Type B pancreatic cell (in vitro differentiated cells): ENCODE results near the gene DNAJC21. TPM values are rescaled to one million over a fixed set of nuclear protein-coding genes. Genes with fewer than 3 reads are reported as not detected.

Source experiments
- DNase-seq: peaks from one replicate; pipeline ENCODE4 v3.0.0; 2021; ENCODE audit warnings: mixed read lengths; ENCODE audit not compliant: unreplicated experiment; ENCODE audit errors: extremely low spot score
- H3K27ac Mint-ChIP-seq: 2 replicates; pipeline ENCODE4 v1.8.0; 2021; ENCODE audit warnings: mild to moderate bottlenecking, mixed read lengths
- H3K27me3 Mint-ChIP-seq: 2 replicates; pipeline ENCODE4 v1.8.0; 2021; ENCODE audit warnings: mixed read lengths
- H3K36me3 Mint-ChIP-seq: 2 replicates; pipeline ENCODE4 v1.8.0; 2021; ENCODE audit warnings: mixed read lengths
- H3K4me1 Mint-ChIP-seq: one replicate; pipeline ENCODE4 v1.8.0; 2021; ENCODE audit warnings: mixed read lengths; ENCODE audit not compliant: unreplicated experiment
- H3K4me3 Mint-ChIP-seq: 2 replicates; pipeline ENCODE4 v1.8.0; 2021; ENCODE audit warnings: mild to moderate bottlenecking, mixed read lengths
- H3K9me3 Mint-ChIP-seq: 2 replicates; pipeline ENCODE4 v1.8.0; 2021; ENCODE audit warnings: mixed read lengths
- total RNA-seq: library from RNA; stranded (reverse); gene quantifications from 2 replicates; pipeline ENCODE4 v1.2.1, GENCODE V29; 2021; ENCODE audit warnings: low replicate concordance
- TF ChIP-seq, protein P1 (sequence below): fragments of 200-600 bp; sonication (generic); conservative IDR thresholded peaks from 2 replicates; pipeline ENCODE4 v1.5.0; 2021; ENCODE audit warnings: antibody characterized with exemption, mild to moderate bottlenecking

DNAJC21 gene
- total RNA-seq, 1 donor from 2014 or later = 46.6 TPM

DNA sequence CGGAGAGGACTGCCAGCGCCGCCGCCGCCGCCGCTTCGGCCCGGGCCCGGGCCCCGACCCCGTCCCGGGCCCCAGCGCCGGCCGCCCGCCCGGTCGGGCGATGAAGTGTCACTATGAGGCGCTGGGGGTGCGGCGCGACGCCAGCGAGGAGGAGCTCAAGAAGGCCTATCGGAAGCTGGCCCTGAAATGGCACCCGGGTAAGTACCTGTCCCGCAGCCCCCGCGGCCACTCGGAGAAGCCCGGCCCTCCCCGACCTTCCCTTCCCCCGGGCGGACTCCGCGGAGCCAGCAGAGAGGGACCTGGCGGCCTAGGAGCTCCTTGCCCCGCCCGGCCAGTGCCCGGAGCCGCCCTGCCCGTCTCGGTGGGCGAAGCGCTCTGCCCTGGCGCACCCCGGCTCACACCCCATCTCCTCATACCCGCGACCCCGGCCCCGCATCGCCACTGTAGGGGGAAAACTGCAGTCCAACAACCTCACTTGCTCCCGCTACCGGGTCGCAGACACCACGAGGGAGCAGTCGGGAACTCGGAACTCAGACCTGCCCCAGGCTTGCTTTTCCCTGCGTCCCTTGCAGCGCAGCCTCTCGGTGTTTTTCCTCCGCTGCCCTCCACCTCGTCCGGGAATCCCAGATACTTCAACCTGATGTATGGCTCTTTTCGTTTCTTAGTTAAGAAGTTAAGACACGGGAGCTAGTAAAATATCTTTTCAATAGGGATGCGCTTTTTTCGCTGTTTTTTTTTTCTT, 532 bp downstream of the DNAJC21 start:
- Mint-ChIP-seq H3K4me3 (peak overlapping the region; percentile 99), H3K27ac (peak overlapping the region; percentile 98), H3K36me3 (peaks cover 14% of the 10 kb centered on the region), H3K27me3 (no peaks in the 10 kb centered on the region), H3K4me1 (peaks cover 17% of the 10 kb centered on the region), H3K9me3 (no peaks in the 10 kb centered on the region)
- peak; percentile 84 for DNase-seq
- TF ChIP-seq, protein P1, sequence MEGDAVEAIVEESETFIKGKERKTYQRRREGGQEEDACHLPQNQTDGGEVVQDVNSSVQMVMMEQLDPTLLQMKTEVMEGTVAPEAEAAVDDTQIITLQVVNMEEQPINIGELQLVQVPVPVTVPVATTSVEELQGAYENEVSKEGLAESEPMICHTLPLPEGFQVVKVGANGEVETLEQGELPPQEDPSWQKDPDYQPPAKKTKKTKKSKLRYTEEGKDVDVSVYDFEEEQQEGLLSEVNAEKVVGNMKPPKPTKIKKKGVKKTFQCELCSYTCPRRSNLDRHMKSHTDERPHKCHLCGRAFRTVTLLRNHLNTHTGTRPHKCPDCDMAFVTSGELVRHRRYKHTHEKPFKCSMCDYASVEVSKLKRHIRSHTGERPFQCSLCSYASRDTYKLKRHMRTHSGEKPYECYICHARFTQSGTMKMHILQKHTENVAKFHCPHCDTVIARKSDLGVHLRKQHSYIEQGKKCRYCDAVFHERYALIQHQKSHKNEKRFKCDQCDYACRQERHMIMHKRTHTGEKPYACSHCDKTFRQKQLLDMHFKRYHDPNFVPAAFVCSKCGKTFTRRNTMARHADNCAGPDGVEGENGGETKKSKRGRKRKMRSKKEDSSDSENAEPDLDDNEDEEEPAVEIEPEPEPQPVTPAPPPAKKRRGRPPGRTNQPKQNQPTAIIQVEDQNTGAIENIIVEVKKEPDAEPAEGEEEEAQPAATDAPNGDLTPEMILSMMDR = peak; percentile 14

DNA sequence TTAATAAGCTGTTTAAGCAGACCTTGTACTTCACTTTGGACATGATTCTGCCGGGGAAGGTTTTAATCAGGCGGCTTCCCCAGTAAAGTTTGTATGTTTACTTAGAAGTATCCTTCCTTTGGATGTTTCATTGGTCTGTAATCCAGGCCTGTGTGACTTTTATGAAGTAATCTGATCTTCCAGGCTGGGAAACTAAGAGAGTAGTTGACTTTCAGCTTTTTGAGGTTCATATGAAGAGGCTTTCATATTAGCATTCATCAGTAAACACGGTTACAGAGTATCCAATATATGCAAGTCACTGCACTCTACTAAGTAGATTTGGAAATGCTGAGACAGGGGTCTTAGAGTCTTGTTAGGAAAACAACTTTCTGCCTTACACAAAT, 1.1 kb downstream of the DNAJC21 start:
- H3K36me3 Mint-ChIP-seq = peaks cover 14% of the 10 kb centered on the region
- H3K4me3 Mint-ChIP-seq = peak overlapping the region; percentile 99
- TF ChIP-seq, protein P1 = peak; percentile 6
- peaks cover 17% of the 10 kb centered on the region for H3K4me1 Mint-ChIP-seq
- no peak for DNase-seq
- H3K9me3 Mint-ChIP-seq = no peaks in the 10 kb centered on the region
- H3K27ac Mint-ChIP-seq = peak overlapping the region; percentile 98
- H3K27me3 Mint-ChIP-seq = no peaks in the 10 kb centered on the region

DNA sequence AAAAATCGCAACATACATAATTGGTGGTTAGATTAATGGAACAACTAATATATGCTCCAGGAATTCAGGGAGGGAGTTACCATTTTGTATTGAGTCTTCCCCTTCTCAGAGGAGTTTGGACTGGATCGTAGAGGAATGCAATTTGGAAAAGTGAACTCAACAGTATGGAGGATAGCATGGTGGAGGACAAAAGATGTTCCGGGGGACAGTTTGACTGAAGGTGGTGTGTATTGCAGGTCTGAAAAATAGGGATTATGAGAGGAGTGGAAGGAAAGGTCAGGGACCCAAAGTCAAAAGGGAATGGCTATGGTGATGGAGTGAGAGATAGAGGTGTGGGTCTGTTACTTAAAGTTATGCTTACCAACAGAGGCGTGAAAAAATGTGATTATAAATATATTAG, 1.5 kb downstream of the DNAJC21 start:
- peaks cover 16% of the 10 kb centered on the region for H3K36me3 Mint-ChIP-seq
- peaks cover 17% of the 10 kb centered on the region for H3K4me1 Mint-ChIP-seq
- H3K27me3 Mint-ChIP-seq = no peaks in the 10 kb centered on the region
- TF ChIP-seq, protein P1 = no peak
- peak overlapping the region; percentile 99 for H3K4me3 Mint-ChIP-seq
- no peaks in the 10 kb centered on the region for H3K9me3 Mint-ChIP-seq
- no peak for DNase-seq
- peak overlapping the region; percentile 98 for H3K27ac Mint-ChIP-seq

DNA sequence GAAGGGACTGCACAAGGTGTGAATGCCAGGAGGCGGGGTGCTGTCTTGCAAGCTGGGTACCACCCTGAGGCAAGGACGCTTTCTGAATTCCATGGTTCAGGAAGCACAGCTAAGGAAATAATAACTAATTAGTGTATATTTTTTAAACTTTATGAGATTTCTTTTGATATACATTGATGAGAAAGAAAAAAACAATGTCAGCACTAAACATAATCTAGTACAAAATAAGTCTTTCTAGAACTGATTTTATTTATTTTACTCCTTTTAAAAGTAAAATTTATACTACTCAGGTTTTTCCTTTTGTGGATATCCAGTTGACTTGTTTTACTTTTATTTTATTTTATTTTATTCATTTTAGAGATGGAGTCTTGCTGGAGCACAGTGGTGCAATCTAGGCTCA, 3.6 kb downstream of the DNAJC21 start:
- DNase-seq = no peak
- Mint-ChIP-seq H3K27ac (no peak overlapping the region), H3K4me3 (no peak overlapping the region), H3K9me3 (no peaks in the 10 kb centered on the region), H3K36me3 (peaks cover 23% of the 10 kb centered on the region), H3K27me3 (no peaks in the 10 kb centered on the region), H3K4me1 (peaks cover 17% of the 10 kb centered on the region)
- TF ChIP-seq, protein P1 = no peak

GRCh38 chr5:34941936-34942335, 12.6 kb downstream of the DNAJC21 start:
- no peaks in the 10 kb centered on the region for H3K4me1 Mint-ChIP-seq
- TF ChIP-seq, protein P1 = no peak
- H3K4me3 Mint-ChIP-seq = no peak overlapping the region
- no peaks in the 10 kb centered on the region for H3K9me3 Mint-ChIP-seq
- no peak overlapping the region for H3K27ac Mint-ChIP-seq
- H3K27me3 Mint-ChIP-seq = no peaks in the 10 kb centered on the region
- peaks cover 41% of the 10 kb centered on the region for H3K36me3 Mint-ChIP-seq
- no peak for DNase-seq
